ENCODE data around the gene DYNC1I1.

DYNC1I1 gene

DNA sequence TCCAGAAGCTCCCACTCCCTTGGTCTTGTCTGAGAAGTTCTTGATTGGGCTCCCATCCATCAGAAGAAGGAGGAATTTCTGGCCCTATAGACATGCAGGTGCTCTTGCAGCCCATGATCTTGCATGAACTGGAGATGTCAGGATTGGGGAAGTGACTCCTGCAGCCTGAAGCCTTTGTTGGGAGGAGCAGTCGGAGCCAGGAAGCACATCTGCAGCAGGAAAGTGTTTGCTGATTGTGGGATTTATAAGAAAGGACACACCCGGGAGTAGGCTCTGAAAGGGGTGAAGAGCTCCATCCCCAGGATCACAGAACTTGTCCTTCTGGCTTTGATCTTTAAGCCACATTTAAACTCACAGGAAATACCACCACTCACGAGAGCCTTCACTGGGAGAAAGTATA, 185.2 kb downstream of the DYNC1I1 start:
- no peak overlapping the region for H3K4me3 ChIP-seq (ENCODE audit: low read length, poor library complexity, severe bottlenecking)
- H3K79me2 ChIP-seq (ENCODE audit: insufficient read depth, low read length), result no peaks in the 10 kb centered on the region
- no peaks in the 10 kb centered on the region for H3K9me2 ChIP-seq (replicated peaks; ENCODE audit: low read depth, low read length)
- no peaks in the 10 kb centered on the region for H3K4me1 ChIP-seq (ENCODE audit: insufficient read depth, low read length, poor library complexity, severe bottlenecking)
- TF ChIP-seq CTCF (conservative IDR thresholded peaks at IDR 0.05; ENCODE audit: low read length) (no peak), EZH2phosphoT487 (IDR thresholded peaks at IDR 0.05; ENCODE audit: borderline replicate concordance) (no peak)
- H2AFZ ChIP-seq (ENCODE audit: low read length), result no peak overlapping the region
- no peaks in the 10 kb centered on the region for H3F3A ChIP-seq (ENCODE audit: low read depth)
- H3K36me3 ChIP-seq (ENCODE audit: insufficient read depth, low read length), result no peaks in the 10 kb centered on the region
- H3K9me3 ChIP-seq (ENCODE audit: insufficient read depth, low read depth, low read length), result no peaks in the 10 kb centered on the region
- H3K27me3 ChIP-seq (ENCODE audit: insufficient read depth, low read length, poor library complexity, severe bottlenecking), result no peaks in the 10 kb centered on the region
- H3K9ac ChIP-seq (ENCODE audit: low read depth, low read length, poor library complexity, severe bottlenecking), result no peak overlapping the region
- H3K4me2 ChIP-seq (ENCODE audit: low read depth, low read length, poor library complexity, severe bottlenecking), result no peak overlapping the region
- H4K20me1 ChIP-seq (ENCODE audit: insufficient read depth, low read length, poor library complexity, severe bottlenecking), result no peaks in the 10 kb centered on the region

DNA sequence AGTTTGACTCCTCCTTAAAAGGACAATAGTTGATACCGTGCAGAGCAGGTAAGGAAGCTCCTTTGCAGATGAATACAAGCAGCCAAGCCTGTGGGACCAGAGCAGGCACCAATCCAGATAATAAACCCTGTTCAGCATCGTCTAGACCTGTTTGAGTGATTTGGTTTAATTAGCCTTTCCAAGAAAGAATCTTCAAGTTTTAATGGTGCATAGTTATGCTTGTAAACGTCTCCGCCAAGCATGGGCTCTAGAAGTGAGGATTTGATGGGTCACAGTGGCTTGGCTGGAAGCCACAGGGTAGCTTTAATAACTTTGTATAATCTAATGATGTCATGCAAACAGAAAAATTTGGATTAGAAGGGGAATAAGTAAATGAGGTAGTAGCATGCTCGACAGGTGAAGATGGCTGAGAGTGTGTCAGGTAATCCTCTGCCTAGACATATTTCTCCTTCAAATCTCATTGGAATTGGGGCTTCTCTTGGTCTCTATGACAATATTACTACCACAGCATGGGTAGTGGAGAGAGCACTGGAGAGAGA, 188.4 kb downstream of the DYNC1I1 start:
- H3K4me1 ChIP-seq (ENCODE audit: insufficient read depth, low read length, poor library complexity, severe bottlenecking), result no peaks in the 10 kb centered on the region
- no peaks in the 10 kb centered on the region for H3K9me3 ChIP-seq (ENCODE audit: insufficient read depth, low read depth, low read length)
- H3F3A ChIP-seq (ENCODE audit: low read depth), result no peaks in the 10 kb centered on the region
- no peak overlapping the region for H3K9ac ChIP-seq (ENCODE audit: low read depth, low read length, poor library complexity, severe bottlenecking)
- H3K4me2 ChIP-seq (ENCODE audit: low read depth, low read length, poor library complexity, severe bottlenecking), result no peak overlapping the region
- no peaks in the 10 kb centered on the region for H3K9me2 ChIP-seq (replicated peaks; ENCODE audit: low read depth, low read length)
- H3K27me3 ChIP-seq (ENCODE audit: insufficient read depth, low read length, poor library complexity, severe bottlenecking), result no peaks in the 10 kb centered on the region
- no peaks in the 10 kb centered on the region for H3K36me3 ChIP-seq (ENCODE audit: insufficient read depth, low read length)
- TF ChIP-seq EZH2phosphoT487 (IDR thresholded peaks at IDR 0.05; ENCODE audit: borderline replicate concordance) (no peak), CTCF (conservative IDR thresholded peaks at IDR 0.05; ENCODE audit: low read length) (no peak)
- no peaks in the 10 kb centered on the region for H4K20me1 ChIP-seq (ENCODE audit: insufficient read depth, low read length, poor library complexity, severe bottlenecking)
- no peak overlapping the region for H2AFZ ChIP-seq (ENCODE audit: low read length)
- no peaks in the 10 kb centered on the region for H3K79me2 ChIP-seq (ENCODE audit: insufficient read depth, low read length)
- no peak overlapping the region for H3K4me3 ChIP-seq (ENCODE audit: low read length, poor library complexity, severe bottlenecking)

DNA sequence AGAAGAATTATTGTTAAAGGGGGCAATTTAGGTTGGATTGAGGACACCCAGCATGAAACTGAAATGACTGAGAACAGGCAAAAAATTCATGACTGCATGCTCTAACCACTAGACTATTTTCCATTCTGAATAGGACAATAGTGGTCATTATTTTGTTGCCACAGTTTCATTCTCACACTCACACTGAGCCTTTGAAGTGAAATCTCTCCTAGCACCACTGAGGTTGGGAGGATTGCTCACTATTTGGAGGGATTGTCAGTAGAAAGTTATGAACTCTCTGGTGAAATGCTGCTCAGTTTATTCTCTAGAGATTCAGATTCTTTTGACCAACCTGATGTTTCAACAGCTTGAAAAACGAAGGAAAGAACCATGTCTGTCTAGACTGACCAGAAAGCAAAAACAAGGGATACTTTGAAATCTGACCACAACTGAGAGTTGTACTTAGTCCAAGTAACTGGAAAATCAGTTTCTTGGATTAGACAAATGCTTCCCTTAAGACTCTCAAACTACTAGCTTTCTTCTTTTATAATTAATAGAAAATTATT, 191.2 kb downstream of the DYNC1I1 start:
- no peak overlapping the region for H3K9ac ChIP-seq (ENCODE audit: low read depth, low read length, poor library complexity, severe bottlenecking)

More for the DNA sequence above, 191.2 kb downstream of the DYNC1I1 start:
- Histone ChIP-seq H2AFZ (ENCODE audit: low read length) (no peak overlapping the region), H3K9me2 (replicated peaks; ENCODE audit: low read depth, low read length) (no peaks in the 10 kb centered on the region), H3K4me3 (ENCODE audit: low read length, poor library complexity, severe bottlenecking) (no peak overlapping the region), H3K4me1 (ENCODE audit: insufficient read depth, low read length, poor library complexity, severe bottlenecking) (no peaks in the 10 kb centered on the region), H3K36me3 (ENCODE audit: insufficient read depth, low read length) (no peaks in the 10 kb centered on the region), H3K4me2 (ENCODE audit: low read depth, low read length, poor library complexity, severe bottlenecking) (no peak overlapping the region), H3K27me3 (ENCODE audit: insufficient read depth, low read length, poor library complexity, severe bottlenecking) (no peaks in the 10 kb centered on the region), H3K79me2 (ENCODE audit: insufficient read depth, low read length) (no peaks in the 10 kb centered on the region), H3K9me3 (ENCODE audit: insufficient read depth, low read depth, low read length) (no peaks in the 10 kb centered on the region), H3F3A (ENCODE audit: low read depth) (no peaks in the 10 kb centered on the region), H4K20me1 (ENCODE audit: insufficient read depth, low read length, poor library complexity, severe bottlenecking) (no peaks in the 10 kb centered on the region)
- TF ChIP-seq EZH2phosphoT487 (IDR thresholded peaks at IDR 0.05; ENCODE audit: borderline replicate concordance) (no peak), CTCF (conservative IDR thresholded peaks at IDR 0.05; ENCODE audit: low read length) (no peak)

Data from Loucy (cell line).